ENCODE data around the gene GRM1.

DNA sequence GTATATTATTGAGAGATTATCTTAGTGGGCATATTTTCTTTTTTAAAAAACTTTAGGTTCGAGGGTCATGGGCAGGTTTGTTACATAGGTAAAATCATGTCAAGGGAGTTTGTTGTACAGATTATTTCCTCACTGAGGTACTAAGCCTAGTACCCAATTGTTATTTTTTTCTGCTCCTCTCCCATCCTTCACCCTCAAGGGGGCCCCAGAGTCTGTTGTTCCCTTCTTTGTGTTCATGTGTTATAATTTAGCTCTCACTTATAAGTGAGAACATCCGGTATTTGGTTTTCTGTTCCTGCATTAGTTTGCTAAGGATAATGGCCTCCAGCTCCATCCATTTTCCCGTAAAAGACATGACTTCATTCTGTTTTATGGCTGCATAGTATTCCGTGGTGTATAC lies 266.8 kb downstream of the GRM1 start:
- TF ChIP-seq CTCF (IDR thresholded peaks at IDR 0.05; ENCODE audit: borderline replicate concordance, extremely low read depth, low read length, poor library complexity, severe bottlenecking) (no peak), EZH2 (IDR thresholded peaks at IDR 0.05; ENCODE audit: borderline replicate concordance, low read depth, low read length, severe bottlenecking) (no peak)

Data from DND-41 (cell line).